LNCaP clone FGC (cell line): ENCODE measurements around the gene SF1.

Source experiments
- DNase-seq: peaks from one replicate; pipeline ENCODE4 v3.0.0-alpha.2; 2011; ENCODE audit warnings: low read depth
- H3K4me3 ChIP-seq: 2 replicates; pipeline ENCODE4 v1.5.1; 2011; ENCODE audit warnings: mild to moderate bottlenecking, low read depth, low read length, control low read depth
- TF ChIP-seq, protein P1 (sequence below): IDR thresholded peaks from 2 replicates; pipeline ENCODE4 v1.5.1; 2012; ENCODE audit warnings: mild to moderate bottlenecking; ENCODE audit not compliant: control insufficient read depth, insufficient read depth; ENCODE audit errors: extremely low read depth

The SF1 gene

DNA sequence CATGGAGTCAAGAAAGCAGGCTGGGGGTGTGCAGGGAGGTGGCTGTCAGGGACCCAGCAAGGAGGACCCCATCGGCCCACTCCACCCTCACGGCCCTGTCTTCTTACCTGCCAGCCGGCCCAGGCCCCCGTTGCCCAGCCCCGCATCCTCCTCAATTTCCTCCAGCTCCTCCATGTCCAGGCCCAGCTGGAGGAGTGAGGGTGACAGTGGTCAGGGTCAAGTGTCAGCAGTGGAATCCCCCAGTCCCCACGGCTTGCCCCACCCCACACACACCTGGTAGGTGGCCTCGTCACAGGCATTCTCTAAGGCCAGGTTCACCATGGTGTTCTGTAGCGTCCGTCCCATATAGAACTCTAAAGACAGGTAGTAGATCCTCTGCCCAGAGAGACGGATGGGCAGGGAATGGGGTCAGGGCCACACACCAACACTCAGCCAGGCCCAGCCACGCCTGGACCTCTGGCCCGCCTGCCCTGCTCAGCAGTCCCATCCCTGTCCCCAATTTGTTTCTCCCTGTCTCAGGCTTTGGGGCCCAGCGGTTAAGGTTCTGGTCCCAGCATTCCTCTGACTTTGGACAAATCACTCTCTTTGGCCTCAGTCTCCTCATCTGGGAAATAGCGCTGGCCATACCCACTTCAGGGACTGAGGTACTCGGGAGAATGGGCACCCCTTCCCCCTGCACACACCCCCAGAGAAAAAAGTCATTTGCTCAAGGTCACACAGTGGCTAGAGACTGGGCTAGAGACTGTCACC is 19.8 kb downstream of the SF1 start:
- no peak for DNase-seq
- H3K4me3 ChIP-seq, result no peak overlapping the region
- TF ChIP-seq, protein P1, sequence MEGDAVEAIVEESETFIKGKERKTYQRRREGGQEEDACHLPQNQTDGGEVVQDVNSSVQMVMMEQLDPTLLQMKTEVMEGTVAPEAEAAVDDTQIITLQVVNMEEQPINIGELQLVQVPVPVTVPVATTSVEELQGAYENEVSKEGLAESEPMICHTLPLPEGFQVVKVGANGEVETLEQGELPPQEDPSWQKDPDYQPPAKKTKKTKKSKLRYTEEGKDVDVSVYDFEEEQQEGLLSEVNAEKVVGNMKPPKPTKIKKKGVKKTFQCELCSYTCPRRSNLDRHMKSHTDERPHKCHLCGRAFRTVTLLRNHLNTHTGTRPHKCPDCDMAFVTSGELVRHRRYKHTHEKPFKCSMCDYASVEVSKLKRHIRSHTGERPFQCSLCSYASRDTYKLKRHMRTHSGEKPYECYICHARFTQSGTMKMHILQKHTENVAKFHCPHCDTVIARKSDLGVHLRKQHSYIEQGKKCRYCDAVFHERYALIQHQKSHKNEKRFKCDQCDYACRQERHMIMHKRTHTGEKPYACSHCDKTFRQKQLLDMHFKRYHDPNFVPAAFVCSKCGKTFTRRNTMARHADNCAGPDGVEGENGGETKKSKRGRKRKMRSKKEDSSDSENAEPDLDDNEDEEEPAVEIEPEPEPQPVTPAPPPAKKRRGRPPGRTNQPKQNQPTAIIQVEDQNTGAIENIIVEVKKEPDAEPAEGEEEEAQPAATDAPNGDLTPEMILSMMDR, result no peak

DNA sequence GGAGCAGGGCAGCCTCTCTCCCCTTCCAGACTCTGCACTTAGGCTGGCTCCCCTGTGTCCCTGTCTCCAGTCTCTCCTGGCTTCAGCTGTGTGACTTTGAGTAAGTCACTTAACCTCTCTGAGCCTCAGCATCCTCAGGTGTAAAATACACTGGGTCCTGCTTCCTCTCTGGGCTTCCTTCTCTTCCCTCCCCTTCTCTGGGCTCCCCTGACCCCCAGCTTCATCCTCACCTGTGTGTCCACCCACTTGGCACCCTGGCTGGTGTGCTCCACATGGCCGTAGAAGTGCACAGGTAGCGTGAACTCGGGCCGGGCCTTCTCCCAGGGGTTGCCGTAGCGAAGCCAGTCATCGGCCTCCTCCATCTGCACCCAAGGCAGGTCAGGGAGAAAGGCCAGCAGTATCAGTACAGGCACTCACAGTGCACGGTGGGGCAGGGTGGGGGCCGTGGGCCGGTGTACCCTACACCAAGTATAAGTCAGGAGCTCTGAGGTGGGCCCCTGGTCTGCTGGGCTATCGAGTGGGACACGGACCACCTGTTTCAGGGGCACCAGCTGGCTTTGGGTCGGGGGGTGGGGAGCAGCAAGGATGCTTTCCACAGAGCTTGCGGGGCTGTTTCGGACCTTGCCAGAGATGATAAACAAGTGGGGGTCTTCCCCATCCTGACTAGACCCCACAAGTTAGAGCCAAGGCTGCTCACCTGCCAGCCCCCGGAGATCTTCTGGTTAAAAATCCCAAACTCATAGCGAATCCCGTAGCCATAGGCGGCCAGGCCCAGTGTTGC is 20.6 kb downstream of the SF1 start:
- TF ChIP-seq, protein P1, result no peak
- DNase-seq, result no peak

DNA sequence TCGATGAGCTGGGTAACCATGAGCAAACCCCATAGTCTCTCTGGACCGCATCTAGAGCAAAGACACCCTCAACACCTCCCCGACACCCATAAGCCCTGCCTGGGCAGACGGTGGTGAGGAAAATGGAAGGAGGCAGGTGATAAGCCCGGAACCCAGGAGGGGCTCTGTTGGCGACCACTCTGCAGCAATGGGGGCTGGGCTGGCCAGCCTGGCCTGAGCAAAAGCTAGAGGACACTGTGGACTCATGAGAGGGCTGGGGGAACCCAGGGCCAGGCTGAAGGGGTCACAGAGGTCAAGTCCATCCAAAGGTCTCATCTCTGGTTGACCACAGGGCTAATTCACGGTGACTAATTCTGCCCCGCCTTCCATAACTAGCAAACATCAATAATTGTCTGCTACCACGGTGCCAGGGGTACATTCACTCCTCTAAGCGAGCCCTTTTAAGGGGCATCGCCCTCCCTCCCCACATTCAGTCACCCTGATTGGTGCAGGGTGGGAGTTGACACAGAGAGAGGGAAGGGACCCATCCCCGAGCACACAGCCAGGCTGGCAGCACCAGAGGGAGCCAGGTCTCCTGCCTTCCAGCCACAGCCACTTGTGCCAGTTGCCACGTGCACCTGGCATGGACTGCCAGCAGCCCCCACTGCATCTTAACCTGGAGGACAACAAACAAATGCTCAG is 22.5 kb downstream of the SF1 start:
- TF ChIP-seq, protein P1, result no peak
- no peak for DNase-seq
- no peak overlapping the region for H3K4me3 ChIP-seq

More for the DNA sequence above, 20.6 kb downstream of the SF1 start:
- H3K4me3 ChIP-seq, result no peak overlapping the region

- DNase-seq, result no peak
- TF ChIP-seq, protein P1, result no peak
- H3K4me3 ChIP-seq, result no peak overlapping the region
Measured at GRCh38 chr11:64754919-64755662, 23.3 kb downstream of the SF1 start.

DNA sequence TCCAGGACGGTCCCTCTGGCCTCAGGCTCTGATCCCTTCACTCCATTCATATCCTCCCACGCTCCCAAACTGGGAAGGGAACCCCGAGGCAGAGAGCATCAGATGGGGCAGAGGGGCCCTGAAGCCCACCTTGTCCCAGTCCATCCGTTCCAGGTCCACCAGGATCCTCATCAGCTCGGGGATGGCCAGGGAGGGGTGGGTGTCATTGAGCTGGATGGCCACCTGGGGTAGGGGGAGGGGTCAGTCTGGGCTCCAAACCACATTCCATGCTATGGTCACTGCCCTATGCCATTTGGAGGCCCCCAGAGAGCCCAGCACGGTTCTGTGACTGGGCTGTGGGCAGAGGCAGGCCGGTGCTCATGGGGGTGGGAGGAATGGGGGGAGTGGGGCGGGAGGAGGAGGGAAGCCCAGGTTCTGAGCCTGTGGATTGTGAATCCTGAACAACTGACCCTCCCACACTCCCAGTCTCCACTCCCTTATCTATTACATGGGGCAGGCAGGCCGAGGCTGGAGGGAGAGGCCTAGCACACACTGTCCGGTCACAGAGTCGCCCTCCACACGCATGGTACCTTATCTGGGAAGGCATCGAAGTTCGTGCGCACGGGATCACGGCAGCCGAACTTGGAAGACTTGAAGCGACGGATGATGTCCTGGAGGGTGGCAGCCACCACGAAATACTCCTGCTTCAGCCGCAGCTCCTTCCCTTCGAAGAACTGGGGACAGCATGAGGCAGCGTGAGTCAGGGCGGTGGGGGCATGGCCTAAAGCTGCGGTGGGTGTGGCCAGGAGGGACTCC is 24.0 kb downstream of the SF1 start:
- no peak for DNase-seq
- H3K4me3 ChIP-seq, result no peak overlapping the region
- TF ChIP-seq, protein P1, result no peak
